ENCODE results near the gene TMEM106B.

The TMEM106B gene

DNA sequence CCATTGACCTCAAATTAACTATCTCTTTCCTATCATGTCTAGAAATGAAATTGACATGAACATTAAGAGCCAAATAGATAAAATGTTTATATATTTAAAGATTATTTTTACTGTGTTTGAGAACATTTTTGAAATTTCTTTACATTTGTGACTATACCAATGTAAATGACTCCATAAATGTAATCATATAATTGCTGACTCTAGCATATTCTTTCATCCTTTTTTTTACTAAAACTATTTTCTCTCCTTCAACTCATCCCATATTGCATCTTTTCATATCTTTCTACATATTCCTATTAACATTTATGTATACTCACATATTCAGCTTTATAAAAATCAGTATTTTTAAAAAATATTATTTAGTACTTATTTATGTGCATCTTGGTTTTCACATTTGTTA lies 16.9 kb downstream of the TMEM106B start:
- DNase-seq (ENCODE audit: low read depth), result no peak

GRCh38 chr7:12229046-12229445 lies 18.0 kb downstream of the TMEM106B start:
- no peak for DNase-seq (ENCODE audit: low read depth)

DNA sequence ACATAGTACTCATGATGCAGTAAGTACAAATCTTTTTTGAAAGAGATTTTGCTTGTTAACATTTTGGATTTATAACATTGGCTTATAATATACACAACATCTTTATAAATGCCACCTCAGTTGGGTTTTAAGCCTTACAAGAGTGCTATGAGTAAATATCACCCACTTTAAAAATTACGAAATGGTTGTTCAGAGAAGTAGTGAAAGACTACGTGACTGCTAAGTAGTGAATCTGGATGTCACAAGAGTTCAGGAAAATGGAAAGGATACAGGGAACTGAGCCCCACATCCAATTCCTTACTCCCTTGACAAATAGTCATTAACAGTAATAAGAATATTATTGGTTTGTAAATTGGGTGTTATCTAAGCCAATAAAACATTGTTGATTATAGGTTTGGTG lies 20.0 kb downstream of the TMEM106B start:
- no peak for DNase-seq (ENCODE audit: low read depth)

GRCh38 chr7:12233175-12233574 lies 22.1 kb downstream of the TMEM106B start:
- DNase-seq (ENCODE audit: low read depth), result no peak

DNA sequence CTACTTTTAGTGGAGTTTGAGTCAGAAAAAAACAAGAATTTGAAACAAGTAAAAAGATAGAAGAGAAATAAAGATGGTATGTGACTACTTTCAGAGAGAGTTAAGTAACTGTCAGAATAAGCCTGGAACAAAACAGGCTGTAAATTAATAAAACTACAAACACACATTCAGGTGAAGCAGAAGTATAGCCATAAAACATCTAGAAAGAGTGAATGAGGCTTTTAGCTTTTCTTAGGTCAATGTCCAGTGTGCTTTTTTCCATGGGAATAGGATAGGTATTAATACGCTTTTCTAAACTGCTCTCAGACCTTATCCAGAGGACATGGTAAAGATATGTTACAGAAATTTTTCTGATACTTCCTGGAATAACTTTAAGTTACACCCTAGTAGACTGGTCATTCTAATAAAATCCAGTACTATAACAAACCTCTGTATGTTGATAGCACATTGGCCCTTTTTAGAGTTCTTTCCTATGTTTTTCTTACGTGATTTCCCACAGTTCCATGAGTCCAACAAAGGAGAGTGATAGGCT lies 23.3 kb downstream of the TMEM106B start:
- no peak for DNase-seq (ENCODE audit: low read depth)

DNA sequence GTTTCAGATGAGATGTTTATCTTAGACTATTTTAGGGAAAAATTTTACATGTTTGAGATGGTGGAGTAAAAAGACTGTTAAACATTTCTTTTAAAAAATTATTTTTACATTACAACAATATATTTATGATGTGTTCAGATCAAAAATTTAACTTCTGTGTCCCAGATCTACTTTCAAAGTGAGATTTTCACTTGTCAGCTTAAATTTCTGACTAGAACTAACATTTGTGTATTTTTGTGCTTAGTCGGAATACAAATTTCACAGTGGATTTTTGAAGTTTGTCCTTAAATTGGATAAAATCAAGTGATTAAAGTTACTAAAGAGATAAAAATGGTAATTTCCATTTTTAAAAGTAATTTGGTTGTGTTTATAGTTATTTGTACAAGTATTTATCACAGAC lies 24.9 kb downstream of the TMEM106B start:
- DNase-seq (ENCODE audit: low read depth), result no peak

- no peak for DNase-seq (ENCODE audit: low read depth)
Measured at GRCh38 chr7:12237007-12237406, 25.9 kb downstream of the TMEM106B start.

DNA sequence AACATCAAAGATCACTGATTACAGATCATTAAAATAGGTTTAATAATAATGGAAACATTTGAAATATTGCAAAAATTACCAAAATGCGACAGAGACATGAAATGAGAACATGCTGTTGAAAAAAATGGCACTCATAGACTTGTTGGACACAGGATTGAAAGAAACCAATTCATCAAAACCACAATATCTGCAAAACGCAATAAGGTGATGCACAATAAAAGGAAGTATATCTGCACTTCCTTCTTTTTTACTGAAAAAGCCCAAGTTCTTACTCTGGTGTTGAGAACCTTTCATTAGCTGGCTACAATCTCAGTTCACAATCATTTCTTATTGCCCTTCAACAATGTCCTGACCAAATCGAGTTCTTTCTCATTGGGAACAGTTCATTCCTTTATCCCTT lies 28.7 kb downstream of the TMEM106B start:
- no peak for DNase-seq (ENCODE audit: low read depth)

DNA sequence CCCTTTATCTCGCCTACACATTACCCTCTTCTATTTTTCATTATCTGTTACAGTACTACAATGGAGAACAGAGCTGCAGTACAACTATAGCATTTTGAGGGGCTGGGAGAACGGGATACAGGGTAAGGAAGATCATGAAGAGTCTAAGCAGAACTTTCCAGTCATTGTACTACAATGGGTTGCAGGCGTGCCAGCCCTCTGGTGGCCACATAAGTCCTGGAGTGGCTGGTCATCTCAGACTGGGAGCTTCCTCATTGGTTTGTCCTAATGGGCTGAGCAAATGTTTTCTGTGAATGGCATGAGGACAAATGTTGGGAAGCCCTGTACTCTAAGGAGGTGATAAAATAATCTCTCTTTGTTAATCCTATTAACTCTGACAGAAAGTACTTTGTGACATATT lies 33.0 kb downstream of the TMEM106B start:
- no peak for DNase-seq (ENCODE audit: low read depth)

DNA sequence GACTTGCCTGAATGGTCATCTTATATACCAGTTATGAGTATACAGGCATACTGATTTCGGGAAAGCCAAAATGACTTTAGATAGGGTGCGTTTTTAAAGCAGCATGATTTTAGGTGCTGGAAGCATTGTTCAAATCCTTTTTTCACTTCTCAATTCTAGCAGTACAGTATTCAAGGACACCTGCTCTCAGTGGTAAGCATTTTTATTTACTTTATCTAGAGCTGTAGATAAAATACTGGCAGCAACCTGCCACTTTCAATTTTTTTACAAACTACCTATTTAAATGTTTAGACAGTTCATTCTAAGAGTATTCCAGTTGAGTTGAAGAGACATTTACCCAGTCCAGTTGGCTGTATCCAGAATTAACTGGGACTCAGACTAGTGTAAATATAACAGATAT lies 33.6 kb downstream of the TMEM106B start:
- DNase-seq (ENCODE audit: low read depth), result no peak

GRCh38 chr7:12249706-12250105 lies 38.6 kb downstream of the TMEM106B start:
- no peak for DNase-seq (ENCODE audit: low read depth)

DNA sequence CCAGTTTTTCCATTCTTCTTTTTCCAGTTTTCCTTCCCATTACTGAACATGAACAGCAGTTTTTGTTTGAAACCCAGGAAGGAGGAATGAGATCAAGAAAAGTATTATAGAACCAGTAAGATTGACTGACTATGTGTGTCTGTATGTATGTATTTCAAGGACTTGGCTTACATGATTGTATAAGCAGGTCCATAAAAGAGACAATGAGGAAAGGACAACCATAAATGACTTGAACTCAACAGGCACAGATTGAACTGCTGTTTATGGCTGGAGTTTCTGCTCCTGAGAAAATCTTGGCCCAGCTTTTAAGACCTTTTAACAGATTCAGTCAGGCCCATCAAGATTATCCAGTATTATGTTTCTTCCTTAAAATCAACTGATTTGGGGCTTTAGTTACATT lies 39.1 kb downstream of the TMEM106B start:
- no peak for DNase-seq (ENCODE audit: low read depth)

GRCh38 chr7:12256090-12256489 lies 45.0 kb downstream of the TMEM106B start:
- DNase-seq (ENCODE audit: low read depth), result no peak

DNA sequence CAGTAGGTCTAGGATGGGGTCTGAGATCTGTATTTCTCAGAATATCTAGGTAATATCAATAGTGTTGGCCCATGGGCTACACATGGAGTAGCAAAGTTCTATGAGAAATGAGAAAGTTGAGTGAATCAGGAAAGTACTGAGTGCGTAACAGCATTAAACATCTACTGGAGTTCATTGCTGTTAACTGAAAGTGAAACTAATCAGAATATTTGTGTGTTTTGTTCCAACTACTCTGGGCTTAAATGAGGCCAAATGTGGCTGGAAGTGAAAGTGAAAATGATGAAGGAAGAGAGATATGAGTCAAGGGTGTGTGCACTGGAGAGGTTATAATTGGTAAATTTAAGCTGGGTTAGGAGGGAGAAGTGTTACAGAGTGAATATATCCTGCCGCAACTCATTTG lies 46.5 kb downstream of the TMEM106B start:
- no peak for DNase-seq (ENCODE audit: low read depth)

DNA sequence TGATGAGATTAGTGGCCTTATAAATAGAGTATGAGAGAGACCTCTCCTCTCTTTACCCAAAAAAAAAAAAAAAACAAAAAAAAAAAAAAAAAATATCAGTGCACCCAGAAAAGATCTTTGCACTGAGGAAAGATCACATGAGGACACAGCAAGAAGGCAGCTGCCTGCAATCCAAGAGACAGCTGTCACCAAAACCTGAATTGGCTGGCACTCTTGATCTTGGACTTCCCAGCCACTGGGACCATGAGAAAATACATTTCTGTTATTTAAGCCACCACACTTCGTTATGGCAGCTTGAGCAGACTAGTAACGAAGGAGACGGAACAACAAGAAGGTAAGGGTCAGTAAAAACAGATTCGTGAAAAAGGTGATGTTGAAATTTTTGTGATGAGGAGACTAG lies 47.0 kb downstream of the TMEM106B start:
- no peak for DNase-seq (ENCODE audit: low read depth)

GRCh38 chr7:12267542-12267941 lies 56.4 kb downstream of the TMEM106B start:
- no peak for DNase-seq (ENCODE audit: low read depth)

DNA sequence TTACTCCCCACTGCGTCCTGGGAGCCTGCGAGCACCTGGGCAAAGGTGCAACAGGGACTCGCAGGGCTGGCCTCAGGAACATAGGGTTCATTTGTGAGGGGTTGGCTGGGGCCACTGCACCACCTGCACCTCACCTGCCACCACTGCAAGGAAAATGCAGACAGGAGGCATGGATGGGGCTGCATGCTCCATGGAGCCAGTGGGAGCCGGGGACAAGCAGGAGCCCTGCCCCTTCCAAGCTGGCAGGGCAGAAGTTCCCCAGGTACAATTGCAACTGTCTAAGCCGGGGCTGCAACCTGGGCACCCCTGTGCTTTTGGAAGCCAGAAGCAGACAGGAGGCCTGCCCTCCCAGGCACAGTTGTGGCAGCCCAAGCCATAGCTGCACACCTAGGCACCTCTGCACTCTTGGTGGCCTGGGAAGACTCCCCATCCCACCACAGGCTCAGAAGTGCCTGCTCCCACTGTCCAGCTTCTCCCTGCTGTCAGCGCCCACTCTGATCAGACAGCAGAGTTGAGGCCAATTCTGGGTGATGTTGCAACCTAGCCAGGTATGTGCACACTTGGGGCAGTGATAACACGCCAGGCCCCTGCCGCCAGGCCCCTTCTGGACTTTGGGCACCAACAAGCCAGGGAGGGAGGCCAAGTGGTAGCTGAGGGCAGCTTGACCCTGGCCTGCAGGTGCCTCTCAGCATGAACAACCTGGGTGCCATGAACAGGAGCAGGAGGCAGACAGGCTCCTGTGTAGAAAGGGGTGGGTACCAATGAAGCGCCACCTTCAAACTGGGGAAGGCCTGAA lies 58.2 kb downstream of the TMEM106B start:
- no peak for DNase-seq (ENCODE audit: low read depth)

DNA sequence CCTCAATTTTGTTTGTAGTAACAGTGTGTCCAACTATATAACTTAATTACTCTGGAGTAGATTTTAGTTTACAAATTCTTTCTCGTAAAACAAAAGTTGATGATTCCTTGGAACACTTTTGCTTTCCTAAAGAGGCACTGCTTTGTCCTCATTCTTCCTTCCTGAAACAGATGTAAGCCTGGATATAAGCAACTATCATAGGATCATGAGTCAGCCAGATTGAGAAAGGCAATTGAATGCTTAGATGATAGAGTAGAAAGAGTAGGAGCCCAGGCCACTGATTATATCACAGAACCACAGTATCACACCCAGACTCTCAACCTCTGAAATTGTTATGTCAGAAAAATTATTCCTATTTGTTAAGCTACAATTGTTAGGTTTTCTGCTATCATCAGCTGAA lies 69.9 kb downstream of the TMEM106B start:
- no peak for DNase-seq (ENCODE audit: low read depth)

DNA sequence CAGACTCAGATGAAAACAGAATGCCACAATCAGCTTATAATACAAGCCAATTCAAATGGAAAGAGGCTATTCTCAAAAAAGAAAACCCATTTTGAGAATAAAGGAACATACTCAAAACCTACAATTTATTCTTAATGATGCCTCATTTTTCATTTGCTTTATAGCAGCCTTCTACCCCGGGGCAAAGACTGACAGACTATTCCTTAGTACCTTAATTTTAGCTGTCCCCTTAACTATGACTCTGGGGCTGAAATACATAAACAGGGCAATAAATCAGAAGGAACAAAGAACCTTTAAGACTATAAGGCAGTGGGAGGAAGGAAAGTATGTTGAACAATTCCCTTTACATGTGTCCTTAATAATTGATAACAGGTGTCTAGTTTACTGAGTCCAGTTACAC lies 76.8 kb downstream of the TMEM106B start:
- DNase-seq (ENCODE audit: low read depth), result no peak

DNA sequence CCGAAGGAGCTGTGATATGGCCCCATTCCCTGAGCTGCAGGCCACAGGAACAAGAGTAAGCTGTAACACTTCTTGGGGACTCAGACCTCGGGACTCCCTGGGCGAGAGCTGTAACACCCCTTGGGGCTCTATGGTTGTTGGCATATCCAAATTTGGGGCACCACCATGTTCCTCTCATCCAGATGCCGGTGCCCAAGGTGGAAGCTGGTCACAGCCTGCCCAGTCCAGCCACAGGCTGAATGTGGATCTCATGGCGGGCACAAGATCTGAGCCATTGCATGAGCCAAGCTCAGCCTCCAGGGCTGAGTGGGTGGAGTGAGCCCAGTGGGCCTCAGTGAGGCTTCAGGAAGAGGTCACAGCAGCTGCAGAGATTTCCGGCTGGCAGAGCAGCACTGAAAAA lies 78.9 kb downstream of the TMEM106B start:
- no peak for DNase-seq (ENCODE audit: low read depth)

GRCh38 chr7:12290761-12291160 lies 79.7 kb downstream of the TMEM106B start:
- no peak for DNase-seq (ENCODE audit: low read depth)

- no peak for DNase-seq (ENCODE audit: low read depth)
Measured at GRCh38 chr7:12291870-12292269, 80.8 kb downstream of the TMEM106B start.

Data from stimulated activated CD8-positive, alpha-beta memory T cell treated with anti-CD3 and anti-CD28 coated beads, Interleukin-7, amount 100 ng/mL, for 24 hours (primary cell).